ENCODE measurements around the gene EHBP1.
"Not testable (repeated sequence)": the region's sequence is repeated elsewhere in the genome, so short reads cannot be mapped to it uniquely, and the experiment has no call there.

EHBP1 gene

GRCh38 chr2:62968668-62969067 is 263.2 kb downstream of the EHBP1 start:
- no peak for DNase-seq

DNA sequence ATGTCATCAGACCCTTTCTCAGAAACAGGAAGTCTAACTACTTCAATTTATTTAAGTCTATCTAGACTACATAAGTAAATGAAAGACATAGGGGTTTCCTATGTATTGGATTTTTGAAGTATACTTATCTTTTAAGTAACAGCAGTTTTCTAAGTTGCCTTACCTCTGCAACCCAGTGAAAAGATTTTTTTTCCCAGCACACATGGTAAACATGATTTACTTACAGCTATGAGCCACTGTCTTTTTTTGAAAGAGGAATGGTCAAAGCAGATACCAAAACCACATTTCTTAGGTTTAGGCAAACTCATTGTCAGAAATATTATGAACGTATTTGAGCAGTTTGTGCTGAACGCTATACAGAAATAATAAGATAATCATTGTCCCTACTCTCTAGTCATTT is 266.4 kb downstream of the EHBP1 start:
- DNase-seq, result no peak

DNA sequence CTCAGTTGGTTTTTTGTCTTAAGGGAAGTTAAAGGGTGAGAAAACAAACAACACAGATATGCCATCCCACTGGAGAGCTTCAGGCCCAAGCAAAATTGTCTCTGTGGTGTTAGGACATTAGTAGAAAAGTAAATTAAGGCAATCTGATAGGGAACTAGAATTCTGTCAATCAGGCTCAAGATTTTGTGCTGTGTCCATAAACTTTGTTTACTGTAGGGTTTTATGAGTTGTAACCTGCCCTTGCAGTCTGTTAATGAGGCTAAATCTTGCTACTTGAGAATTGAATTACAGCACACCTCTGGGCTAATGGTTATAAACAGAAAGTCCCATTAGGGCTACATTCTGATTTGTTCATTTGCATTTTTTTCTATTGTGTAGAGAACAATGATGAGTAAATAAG is 267.1 kb downstream of the EHBP1 start:
- no peak for DNase-seq

DNA sequence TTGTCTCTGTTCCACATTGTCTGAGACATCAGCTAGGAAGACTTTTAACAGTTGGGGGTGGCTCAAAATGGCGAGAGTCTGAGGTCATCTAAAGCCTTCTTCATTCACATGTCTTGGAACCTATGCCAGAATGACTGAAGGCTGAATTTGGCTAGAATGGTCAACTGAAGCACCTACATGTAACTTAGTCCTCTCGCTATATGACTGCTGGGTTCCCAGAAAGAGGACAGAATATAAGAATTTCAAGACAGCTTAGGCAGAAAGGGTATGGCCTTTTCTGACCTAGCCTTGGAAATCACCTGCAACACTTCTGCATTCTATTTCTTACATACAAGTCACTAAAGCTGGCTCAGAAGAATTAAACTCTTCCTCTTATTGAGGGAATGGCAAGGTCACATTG is 269.5 kb downstream of the EHBP1 start:
- DNase-seq, result no peak

GRCh38 chr2:62991605-62992004 is 286.1 kb downstream of the EHBP1 start:
- DNase-seq, result no peak

- no peak for DNase-seq
These were observed 287.0 kb downstream of the EHBP1 start for GRCh38 chr2:62992561-62992960.

GRCh38 chr2:62994206-62994605 is 288.7 kb downstream of the EHBP1 start:
- no peak for DNase-seq

GRCh38 chr2:62996534-62997186 is 291.1 kb downstream of the EHBP1 start:
- no peak for DNase-seq

DNA sequence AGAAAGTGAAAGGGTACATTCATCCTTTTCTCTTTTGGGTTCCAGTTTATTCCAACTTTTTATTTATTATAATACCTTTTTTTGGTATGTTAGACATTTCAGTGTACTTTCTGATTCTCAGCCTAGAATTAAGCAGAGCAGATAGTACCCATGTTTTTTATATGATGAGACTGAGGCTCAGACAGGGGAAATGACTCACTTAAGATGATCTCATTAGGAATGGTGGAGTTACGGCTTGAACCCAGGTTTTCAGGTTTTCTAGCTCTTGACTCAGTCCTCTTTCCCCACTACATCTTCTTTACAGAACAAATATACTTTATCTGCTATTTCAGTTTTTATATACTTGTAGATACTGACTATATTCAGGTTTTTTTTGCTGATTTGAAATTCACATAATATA is 293.4 kb downstream of the EHBP1 start:
- DNase-seq, result no peak

DNA sequence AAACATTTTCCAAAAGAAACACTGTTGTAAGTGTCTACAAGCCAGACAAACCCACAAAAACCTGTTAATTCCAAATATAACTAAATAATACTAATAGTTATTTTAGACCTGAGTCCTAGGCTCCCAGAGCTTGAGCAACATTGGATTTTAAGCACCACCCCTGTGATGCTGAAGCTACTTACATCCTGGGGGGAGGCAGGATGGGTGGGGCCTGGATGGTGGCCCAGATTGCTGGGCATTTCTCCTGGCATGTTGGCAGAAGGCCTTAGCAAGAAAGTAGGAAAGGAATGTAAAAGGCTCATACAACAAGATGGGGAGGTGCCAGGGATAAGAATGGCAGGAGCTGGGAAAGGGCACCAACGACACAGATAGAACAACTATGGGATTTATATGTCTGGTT is 294.4 kb downstream of the EHBP1 start:
- no peak for DNase-seq

- no peak for DNase-seq
These were observed 295.3 kb downstream of the EHBP1 start for GRCh38 chr2:63000801-63001200.

DNA sequence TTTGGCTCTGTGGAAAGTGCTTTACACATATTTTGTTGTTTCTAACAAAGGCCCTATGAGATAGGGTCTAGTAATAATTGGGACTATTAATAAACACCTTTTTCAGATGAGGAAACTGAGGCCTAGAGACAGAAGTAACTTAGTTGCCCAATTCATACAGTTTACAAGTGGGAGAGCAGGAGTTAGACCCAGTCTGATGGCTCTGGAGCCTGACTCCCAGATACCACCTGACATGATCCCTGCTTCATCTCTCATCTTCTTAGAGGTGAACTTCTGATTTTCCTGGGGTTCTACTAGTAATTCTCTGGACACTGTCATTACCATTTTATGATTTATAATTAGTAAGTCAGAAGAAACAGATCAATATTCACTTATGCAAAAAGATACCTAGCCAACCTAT is 296.1 kb downstream of the EHBP1 start:
- DNase-seq, result no peak

DNA sequence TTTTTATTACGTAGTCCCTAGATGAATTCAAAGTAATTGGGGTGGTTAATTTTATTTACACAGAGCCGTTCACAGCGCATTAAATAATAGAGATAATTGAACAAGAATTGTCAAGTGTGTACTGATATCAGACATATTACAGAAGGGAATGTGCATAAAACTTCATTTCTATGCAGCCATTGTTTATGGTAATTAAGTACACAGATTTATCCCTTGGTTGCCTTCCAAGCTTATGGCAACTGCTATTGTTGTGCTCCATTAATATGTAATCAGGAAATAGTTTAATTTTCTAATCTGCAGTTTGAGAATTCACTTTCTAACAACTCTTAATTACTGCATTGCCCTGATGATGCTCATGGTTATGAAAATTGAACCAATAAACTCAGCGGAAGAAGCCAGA is 297.8 kb downstream of the EHBP1 start:
- no peak for DNase-seq

DNA sequence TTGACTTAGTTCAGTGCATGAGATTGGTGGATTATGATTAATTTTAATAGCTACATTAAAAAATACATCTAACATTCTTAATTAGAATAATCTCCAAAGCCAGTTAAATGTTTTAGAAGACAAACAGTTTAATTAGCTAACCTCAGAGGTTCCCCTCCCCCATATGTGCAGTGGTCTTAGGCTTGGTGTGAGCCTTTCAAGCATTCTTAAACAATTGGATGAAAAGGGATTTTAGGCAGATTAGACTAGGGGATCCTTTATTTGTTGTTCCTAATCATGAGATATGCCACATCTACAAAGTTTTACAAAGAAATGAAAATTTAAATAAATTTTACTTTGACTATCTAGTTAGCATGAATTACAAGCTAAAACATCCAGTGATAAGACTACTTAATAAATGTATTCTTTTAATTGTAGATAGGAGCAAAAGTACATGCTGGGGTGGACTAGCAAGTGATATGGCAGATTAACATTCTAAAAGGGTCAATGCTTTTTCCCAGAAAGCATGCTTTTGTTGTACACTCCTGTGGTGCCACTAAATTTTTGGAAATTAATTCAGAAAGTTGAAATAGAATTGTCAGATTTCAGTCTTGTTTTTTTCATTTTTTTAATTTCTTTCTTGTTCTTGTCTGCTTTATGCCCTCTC is 302.4 kb downstream of the EHBP1 start:
- DNase-seq, result no peak

GRCh38 chr2:63008838-63009237 is 303.3 kb downstream of the EHBP1 start:
- DNase-seq, result no peak

GRCh38 chr2:63009490-63009889 is 304.0 kb downstream of the EHBP1 start:
- DNase-seq, result no peak

DNA sequence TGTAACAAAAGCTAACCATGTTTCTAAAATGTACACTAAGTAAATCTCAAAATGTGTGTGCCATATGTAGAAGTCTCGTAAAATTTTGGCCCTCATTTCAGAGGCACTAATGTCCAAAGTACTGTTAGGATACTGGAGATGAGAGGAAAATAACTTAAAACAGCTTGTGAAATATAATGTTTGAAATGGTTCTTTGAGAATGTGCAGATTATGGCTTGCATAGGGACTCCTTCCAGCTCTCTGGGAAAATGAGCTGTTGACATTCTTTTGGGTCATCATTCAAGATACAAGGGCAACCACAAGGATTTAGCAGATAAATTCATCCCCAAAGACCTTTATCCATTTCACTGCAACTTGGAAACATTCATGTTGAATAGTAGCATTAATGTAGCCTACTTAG is 307.0 kb downstream of the EHBP1 start:
- no peak for DNase-seq

- DNase-seq, result no peak
These were observed 307.9 kb downstream of the EHBP1 start for GRCh38 chr2:63013438-63013837.

- no peak for DNase-seq
These were observed 309.9 kb downstream of the EHBP1 start for GRCh38 chr2:63015389-63015788.

DNA sequence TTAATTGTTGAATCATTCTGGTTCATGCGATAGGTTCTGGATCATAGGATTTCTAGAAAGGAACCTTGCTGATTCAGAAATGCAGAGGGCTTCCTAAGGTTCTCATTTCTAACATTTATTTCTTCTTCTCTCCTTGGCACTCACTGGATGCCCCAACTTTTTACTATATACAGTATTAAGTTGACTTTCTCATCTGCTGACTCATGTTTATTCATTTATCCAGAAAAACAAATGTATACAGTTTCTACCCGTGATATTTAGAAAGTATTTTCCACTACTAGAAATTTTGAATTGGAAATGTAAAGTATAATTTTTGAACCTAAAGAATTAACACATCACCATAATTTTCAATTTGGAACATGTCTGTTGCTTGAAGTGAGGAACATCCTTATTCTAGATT is 312.9 kb downstream of the EHBP1 start:
- no peak for DNase-seq

GRCh38 chr2:63019686-63020085 is 314.2 kb downstream of the EHBP1 start:
- not testable (repeated sequence) for DNase-seq

DNA sequence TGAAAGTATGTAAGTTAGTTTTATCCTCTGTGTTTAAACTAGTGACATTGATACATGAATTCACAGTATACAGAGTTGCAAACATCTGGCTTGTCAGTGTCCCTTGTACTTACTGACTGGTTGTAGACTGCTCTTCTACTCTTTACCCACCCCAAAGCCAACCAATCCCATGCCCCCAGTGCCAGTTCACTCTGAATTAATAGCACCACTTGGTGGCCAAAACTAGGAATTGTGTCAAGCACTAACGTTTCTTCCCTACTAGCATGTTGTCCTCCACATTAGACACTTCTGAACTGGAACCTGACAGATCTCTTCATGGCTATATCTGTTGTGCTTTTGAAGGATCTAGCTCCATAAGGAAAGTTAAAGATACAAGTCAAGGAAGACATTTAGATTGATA is 317.9 kb downstream of the EHBP1 start:
- DNase-seq, result no peak

DNA sequence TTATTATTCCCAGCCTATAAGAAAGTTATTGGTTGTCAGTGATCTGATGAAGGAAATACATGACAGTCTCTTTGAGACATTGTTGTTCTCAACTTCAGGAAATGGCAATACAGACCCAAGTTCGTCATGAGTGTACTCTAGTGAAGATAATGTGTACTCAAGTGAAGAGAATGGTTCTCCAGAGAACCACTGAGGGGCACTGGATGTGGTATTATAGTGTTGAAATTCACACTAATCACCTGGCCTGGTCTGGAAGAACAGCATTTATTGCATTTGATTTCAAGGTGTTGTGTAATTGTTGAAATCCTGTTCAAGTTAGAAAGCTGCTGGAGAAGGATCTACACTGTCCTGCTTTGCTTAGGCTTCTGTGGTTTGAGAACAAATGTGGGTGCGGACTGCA is 321.7 kb downstream of the EHBP1 start:
- no peak for DNase-seq

- DNase-seq, result no peak
These were observed 323.5 kb downstream of the EHBP1 start for GRCh38 chr2:63029058-63029457.

- DNase-seq, result no peak
These were observed 329.0 kb downstream of the EHBP1 start for GRCh38 chr2:63034526-63034925.
